OCI-LY7 (cell line): ENCODE data around the gene LGALS1. TPM values are rescaled to one million over a fixed set of nuclear protein-coding genes. Genes with fewer than 3 reads are reported as not detected.

Experiments used
- BruUV-seq: library from RNA; stranded (reverse); fragments of 400-500 nt; replicated peaks from 2 replicates; lab custom pipeline; 2021; lab: Mats Ljungman, UMichigan
- CTCF ChIA-PET: fragments of 300-600 bp; sonication (Branson Sonifier 250); formaldehyde crosslinking; loops from one replicate; lab custom pipeline; 2022; ENCODE audit warnings: antibody characterized with exemption; ENCODE audit not compliant: unreplicated experiment; lab: Charles Lee
- POLR2A ChIA-PET: fragments of 300-600 bp; sonication (Branson Sonifier 250); formaldehyde crosslinking; loops from one replicate; lab custom pipeline; 2022; ENCODE audit warnings: antibody characterized with exemption; lab: Charles Lee
- DNase-seq: peaks from one replicate; pipeline ENCODE4 v3.0.0-alpha.2; 2015; ENCODE audit warnings: low spot score
- H2AFZ ChIP-seq: fragments of 200-600 bp; sonication (generic), shearing (Covaris generic); 2 replicates; pipeline ENCODE4 v1.6.1; 2014; ENCODE audit warnings: mild to moderate bottlenecking, antibody characterized with exemption, low read length, moderate library complexity
- H3K27ac ChIP-seq: fragments of 200-600 bp; sonication (generic); 2 replicates; pipeline ENCODE4 v1.5.1; 2014; ENCODE audit warnings: mixed run types, low read depth, mild to moderate bottlenecking, moderate library complexity, low read length, inconsistent platforms; ENCODE audit not compliant: poor library complexity, severe bottlenecking
- H3K36me3 ChIP-seq: fragments of 200-600 bp; sonication (generic); 2 replicates; pipeline ENCODE4 v1.6.1; 2014; ENCODE audit warnings: mild to moderate bottlenecking, antibody characterized with exemption, low read length, moderate library complexity, mixed read lengths; ENCODE audit not compliant: insufficient read depth
- H3K4me1 ChIP-seq: fragments of 200-600 bp; sonication (generic); 2 replicates; pipeline ENCODE4 v1.5.1; 2014; ENCODE audit warnings: mild to moderate bottlenecking, low read length; ENCODE audit not compliant: insufficient read depth, poor library complexity, severe bottlenecking
- H3K4me2 ChIP-seq: fragments of 200-600 bp; sonication (generic); 2 replicates; pipeline ENCODE4 v1.6.1; 2014; ENCODE audit warnings: mild to moderate bottlenecking, low read length
- H3K4me3 ChIP-seq: fragments of 200-600 bp; sonication (generic); 2 replicates; pipeline ENCODE4 v1.5.1; 2014; ENCODE audit warnings: mild to moderate bottlenecking, low read depth, low read length; ENCODE audit not compliant: poor library complexity, severe bottlenecking
- H3K79me2 ChIP-seq: fragments of 200-600 bp; sonication (generic); 2 replicates; pipeline ENCODE4 v1.6.1; 2016; ENCODE audit warnings: low read depth, mild to moderate bottlenecking, low read length, moderate library complexity, mixed read lengths; ENCODE audit not compliant: insufficient read depth
- H3K9me2 ChIP-seq: fragments of 200-600 bp; sonication (generic); 2 replicates; pipeline ENCODE4 v1.6.1; 2016; ENCODE audit warnings: mild to moderate bottlenecking, low read length, mixed read lengths; ENCODE audit not compliant: insufficient read depth
- H3K9me3 ChIP-seq: fragments of 200-600 bp; sonication (generic); 2 replicates; pipeline ENCODE4 v1.6.1; 2014; ENCODE audit warnings: mild to moderate bottlenecking, mixed run types, low read length, mixed read lengths
- H4K20me1 ChIP-seq: fragments of 200-600 bp; sonication (generic); 2 replicates; pipeline ENCODE4 v1.6.1; 2014; ENCODE audit warnings: mild to moderate bottlenecking, antibody characterized with exemption, low read length, moderate library complexity, mixed read lengths; ENCODE audit not compliant: insufficient read depth
- CTCF ChIP-seq: fragments of 200-600 bp; sonication (generic); conservative IDR thresholded peaks from 2 replicates; pipeline ENCODE4 v1.5.1; 2014; ENCODE audit warnings: mild to moderate bottlenecking, antibody characterized with exemption, low read length, moderate library complexity, mixed read lengths
- EZH2phosphoT487 ChIP-seq: fragments of 200-600 bp; sonication (generic); IDR thresholded peaks from 2 replicates; pipeline ENCODE4 v1.6.1; 2018; ENCODE audit warnings: low read depth, borderline replicate concordance, mild to moderate bottlenecking, mixed run types, antibody characterized with exemption, low read length, moderate library complexity, mixed read lengths
- intact Hi-C: fragments of 100-400 bp; cut with micrococcal nuclease; formaldehyde crosslinking; loops from one replicate; pipeline ENCODE4 v1.10.0; 2022; ENCODE audit not compliant: unreplicated experiment
- total RNA-seq, 2 experiments: library from RNA; depleted of rRNA in 1 of 2; stranded (reverse); fragments of >200 nt in 1 of 2; shearing (Covaris generic) in 1 of 2; gene quantifications; 2 replicates each; pipeline ENCODE4 v1.2.3, GENCODE V29; 2014 to 2022

LGALS1 gene
- total RNA-seq, 2 experiments from 2014 or later: 57.3 to 93.1 TPM

- ChIA-PET CTCF (interaction anchor here (0.5 kb wide), 1 partner anchor 17 kb away, joined by 3 read pairs; no protein-coding TSS in a partner anchor), POLR2A (interaction anchor here (0.7 to 1.1 kb wide), 2 partner anchors 11 to 27 kb away, joined by 3 read pairs; no protein-coding TSS in a partner anchor)
- Histone ChIP-seq H3K9me2 (no peaks in the 10 kb centered on the region), H3K27ac (peak overlapping the region; percentile 49), H3K4me3 (peak overlapping the region; percentile 90), H2AFZ (no peak overlapping the region), H3K4me1 (peaks cover 32% of the 10 kb centered on the region), H3K4me2 (peak overlapping the region; percentile 95), H3K9me3 (no peaks in the 10 kb centered on the region), H3K36me3 (peaks cover 49% of the 10 kb centered on the region), H3K79me2 (peaks cover 61% of the 10 kb centered on the region), H4K20me1 (peaks cover 20% of the 10 kb centered on the region)
- TF ChIP-seq CTCF: no peak
- no peak for TF ChIP-seq EZH2phosphoT487
- intact Hi-C loops: loop anchor here (1.0 kb wide), 2 partner anchors 17 to 21 kb away; no protein-coding TSS in a partner anchor
- no TSS peak for BruUV-seq
- no peak for DNase-seq
Measured at GRCh38 chr22:37660709-37661045, 14.8 kb upstream of the LGALS1 start.

- Histone ChIP-seq H3K36me3 (peaks cover 55% of the 10 kb centered on the region), H3K4me1 (peaks cover 32% of the 10 kb centered on the region), H3K4me2 (peak overlapping the region; percentile 95), H3K79me2 (peaks cover 61% of the 10 kb centered on the region), H2AFZ (no peak overlapping the region), H3K9me3 (no peaks in the 10 kb centered on the region), H3K27ac (peak overlapping the region; percentile 49), H3K9me2 (no peaks in the 10 kb centered on the region), H3K4me3 (peak overlapping the region; percentile 90), H4K20me1 (peaks cover 20% of the 10 kb centered on the region)
- TF ChIP-seq CTCF (peak; percentile 71), EZH2phosphoT487 (no peak)
- TSS peak; percentile 61 for BruUV-seq
- peak; percentile 57 for DNase-seq
- ChIA-PET POLR2A (interaction anchor here (0.7 to 1.1 kb wide), 2 partner anchors 11 to 26 kb away, joined by 3 read pairs; no protein-coding TSS in a partner anchor), CTCF (interaction anchor here (0.5 to 1.1 kb wide), 3 partner anchors 10 to 24 kb away, joined by 3 to 4 read pairs (median 3); no protein-coding TSS in a partner anchor)
- intact Hi-C loops: loop anchor here (1.0 kb wide), 1 partner anchor 20 kb away; no protein-coding TSS in a partner anchor
Measured at GRCh38 chr22:37661160-37661924, 14.1 kb upstream of the LGALS1 start.

- Histone ChIP-seq H3K27ac (peak overlapping the region; percentile 37), H3K9me2 (no peaks in the 10 kb centered on the region), H2AFZ (no peak overlapping the region), H3K36me3 (peaks cover 62% of the 10 kb centered on the region), H4K20me1 (peaks cover 20% of the 10 kb centered on the region), H3K4me3 (peak overlapping the region; percentile 4), H3K9me3 (no peaks in the 10 kb centered on the region), H3K4me2 (peak overlapping the region; percentile 95), H3K79me2 (peaks cover 61% of the 10 kb centered on the region), H3K4me1 (peaks cover 32% of the 10 kb centered on the region)
- peak; percentile 33 for DNase-seq
- intact Hi-C loops: no loop called here
- ChIA-PET CTCF (interaction anchor here (1.1 kb wide), 1 partner anchor 23 kb away, joined by 4 read pairs; no protein-coding TSS in a partner anchor), POLR2A (no interaction called here)
- BruUV-seq: no TSS peak
- no peak for TF ChIP-seq CTCF
Measured at GRCh38 chr22:37662039-37662438, 13.4 kb upstream of the LGALS1 start.
